Epithelial cell of esophagus (primary cell): ENCODE data around the gene SEC24B.
"Not testable (repeated sequence)": the region's sequence is repeated elsewhere in the genome, so short reads cannot be mapped to it uniquely, and the experiment has no call there.

Source experiments
- DNase-seq: peaks from one replicate; pipeline ENCODE4 v3.0.0; 2010; ENCODE audit warnings: low read depth
- H3K4me3 ChIP-seq: 2 replicates; pipeline ENCODE4 v1.5.1; 2011; ENCODE audit warnings: mild to moderate bottlenecking, low read length, control low read depth
- CTCF ChIP-seq: IDR thresholded peaks from 2 replicates; pipeline ENCODE4 v1.5.1; 2011; ENCODE audit warnings: low read depth, mild to moderate bottlenecking, low read length, control low read depth, inconsistent platforms; ENCODE audit not compliant: insufficient read depth; ENCODE audit errors: missing control alignments

Gene SEC24B

DNA sequence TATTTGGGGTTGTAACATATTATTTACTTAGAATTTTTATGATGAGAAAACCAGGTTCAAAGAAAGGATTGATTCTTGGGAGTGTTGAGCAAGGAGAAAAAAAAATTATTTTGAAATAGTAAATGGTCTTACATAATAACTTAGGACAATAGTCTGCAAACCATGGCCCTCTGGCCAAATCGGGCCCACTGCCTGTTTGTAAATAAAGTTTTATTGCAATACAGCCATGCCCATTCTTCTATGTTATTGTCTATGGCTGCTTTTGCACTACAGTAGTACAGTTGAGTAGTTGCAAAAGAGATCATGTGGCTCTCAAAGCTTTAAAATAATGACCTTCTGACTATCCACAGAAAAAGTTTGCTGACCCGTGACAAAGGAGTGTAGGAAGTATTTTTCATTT, 63.3 kb downstream of the SEC24B start:
- no peak for DNase-seq
- no peak overlapping the region for H3K4me3 ChIP-seq
- TF ChIP-seq CTCF: no peak

DNA sequence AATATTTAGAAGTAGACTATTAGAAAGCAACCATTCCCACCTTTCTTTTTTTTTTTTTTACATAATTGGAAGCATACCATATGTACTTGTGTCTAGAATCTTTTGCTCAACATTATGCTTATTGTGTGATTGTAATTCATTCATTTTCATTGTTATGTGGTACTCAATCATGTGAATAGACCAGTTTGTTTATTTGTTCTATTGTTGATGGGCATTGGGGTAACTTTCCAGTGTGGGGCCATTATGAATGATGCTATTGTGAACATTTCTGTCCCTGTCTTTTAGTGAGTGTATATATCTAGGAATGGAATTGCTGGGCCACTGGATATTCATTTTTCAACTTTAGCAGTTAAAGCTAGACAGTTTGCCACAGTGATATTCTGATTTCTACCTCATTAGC, 63.9 kb downstream of the SEC24B start:
- H3K4me3 ChIP-seq: no peak overlapping the region
- DNase-seq: no peak
- no peak for TF ChIP-seq CTCF

DNA sequence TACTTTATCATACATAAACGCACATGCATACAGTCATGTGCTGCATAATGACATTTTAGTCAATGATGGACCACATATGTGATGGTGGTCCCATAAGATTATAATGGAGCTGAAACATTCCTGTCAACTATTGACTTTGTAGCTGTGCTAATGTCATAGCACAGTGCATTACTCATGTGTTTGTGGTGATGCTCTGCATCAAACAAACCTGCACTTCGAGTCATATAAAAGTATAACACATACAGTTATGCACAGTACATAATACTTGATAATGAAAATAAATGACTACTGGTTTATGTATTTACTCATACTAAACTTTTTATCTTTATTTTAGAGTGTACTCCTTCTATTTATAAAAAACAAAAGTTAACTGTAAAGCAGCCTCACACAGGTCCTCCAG, 65.9 kb downstream of the SEC24B start:
- no peak for DNase-seq
- no peak for TF ChIP-seq CTCF
- H3K4me3 ChIP-seq: no peak overlapping the region

DNA sequence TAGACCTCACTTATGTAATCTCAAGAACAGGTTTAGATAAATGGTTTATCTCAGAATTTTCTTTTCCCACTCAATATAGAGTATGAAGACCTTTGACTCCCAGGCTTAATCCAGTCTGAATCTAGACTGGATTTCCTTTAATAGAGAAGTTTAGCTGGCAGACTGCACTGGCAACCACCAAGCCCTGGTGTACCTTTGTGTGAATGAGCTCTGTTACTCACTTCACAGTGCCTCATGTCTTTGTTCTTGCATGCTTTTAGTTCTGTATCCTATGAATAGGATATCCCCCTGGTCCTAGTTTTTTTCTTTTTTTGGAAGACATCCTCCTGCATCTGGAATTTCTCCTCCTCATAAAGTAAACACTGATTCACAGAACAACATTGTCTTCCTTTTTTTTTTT, 73.3 kb downstream of the SEC24B start:
- DNase-seq: no peak
- no peak for TF ChIP-seq CTCF
- H3K4me3 ChIP-seq: no peak overlapping the region

DNA sequence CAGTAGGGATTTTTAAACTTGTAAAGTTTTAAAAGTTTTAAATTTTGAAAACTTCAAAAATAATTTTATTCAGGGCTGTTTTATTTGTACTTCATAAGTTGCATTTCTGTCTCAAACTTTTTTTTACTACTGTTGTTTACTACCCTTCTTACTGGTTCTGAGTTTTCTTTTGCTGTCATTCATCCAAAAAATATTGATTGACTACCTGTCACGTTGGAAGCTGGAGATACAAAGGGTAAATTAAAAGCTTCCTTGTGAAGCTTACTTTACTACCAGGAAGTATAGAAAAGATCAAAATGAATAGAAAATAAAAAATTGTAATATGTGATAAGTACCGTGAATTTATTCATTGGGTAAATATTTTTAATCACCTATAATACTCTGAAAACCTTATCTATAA, 77.1 kb downstream of the SEC24B start:
- H3K4me3 ChIP-seq: no peak overlapping the region
- TF ChIP-seq CTCF: no peak
- DNase-seq: no peak

DNA sequence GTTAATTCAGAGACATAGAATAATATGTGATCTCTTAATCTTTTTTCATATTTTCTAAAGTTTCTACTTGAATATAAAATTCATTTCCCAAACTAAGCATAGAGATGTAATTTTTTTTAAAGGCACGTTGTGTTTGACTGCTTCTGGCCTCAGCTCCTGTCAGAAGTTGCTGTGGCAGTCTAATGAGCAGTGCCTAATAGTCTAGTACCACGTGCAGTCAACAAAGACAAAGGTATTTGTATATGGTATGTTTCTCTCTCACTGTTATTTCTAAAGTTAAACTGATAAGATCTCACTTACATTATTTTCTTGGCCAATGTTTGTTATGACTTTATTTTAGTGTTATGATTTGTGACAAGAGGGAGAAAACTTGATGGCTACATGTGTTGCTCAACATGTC, 77.8 kb downstream of the SEC24B start:
- no peak for DNase-seq
- TF ChIP-seq CTCF: no peak
- H3K4me3 ChIP-seq: no peak overlapping the region

- DNase-seq: not testable (repeated sequence)
These were observed 79.8 kb downstream of the SEC24B start for GRCh38 chr4:109513368-109513767.

DNA sequence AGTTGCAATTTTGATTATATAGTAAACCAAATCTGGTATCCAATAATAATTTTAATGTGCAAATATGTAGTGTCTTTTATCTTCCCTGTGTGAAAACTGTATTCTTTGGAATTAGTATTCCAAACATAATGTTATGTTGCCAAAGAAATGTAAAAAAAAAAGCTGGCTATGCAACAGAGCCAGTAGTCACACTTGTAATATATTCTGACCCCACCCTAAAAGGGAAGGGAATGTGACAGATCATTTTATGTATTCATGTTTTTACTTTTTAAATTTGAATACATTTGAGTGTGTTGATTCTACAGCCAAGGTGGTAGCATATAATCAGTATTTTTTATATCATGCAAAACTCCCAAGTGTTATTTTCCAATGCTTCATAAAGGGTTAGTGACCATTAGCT, 98.6 kb downstream of the SEC24B start:
- no peak for TF ChIP-seq CTCF
- H3K4me3 ChIP-seq: no peak overlapping the region
- no peak for DNase-seq

More at GRCh38 chr4:109513368-109513767, 79.8 kb downstream of the SEC24B start:
- not testable (repeated sequence) for H3K4me3 ChIP-seq
